ENCODE data around the gene ADAMTS15. TPM values are rescaled to one million over a fixed set of nuclear protein-coding genes. Genes with fewer than 3 reads are reported as not detected.
A peak's percentile ranks its signal among the peaks of the same experiment; 100 is the strongest.

ADAMTS15 gene
- total and polyA plus RNA-seq, 2 of the 4 experiments (the other 2 are of a cell fraction): 3.0 to 5.0 TPM

- no peak for TF ChIP-seq RCOR1 (IDR thresholded peaks at IDR 0.05; ENCODE audit: insufficient replicate concordance, low read length)
These were observed 75.8 kb downstream of the ADAMTS15 start (continued) for GRCh38 chr11:130524132-130524790.

- Histone ChIP-seq H2AK5ac (ENCODE audit: low read depth, low read length) (peak overlapping the region; percentile 60; the same call in 1 of the 2 replicates), H3K4ac (ENCODE audit: low read depth, low read length) (0 out of 2 replicates have a peak overlapping the region, but pooled peaks have one; percentile 36), H3K4me3 (ENCODE audit: insufficient read depth, low read depth, low read length) (no peak overlapping the region), H4K91ac (ENCODE audit: insufficient read depth, low read depth, low read length) (no peak overlapping the region), H2BK20ac (ENCODE audit: low read depth, low read length) (no peak overlapping the region), H2BK120ac (ENCODE audit: low read depth, low read length) (peak overlapping the region; percentile 18; the same call in 1 of the 2 replicates), H3K79me1 (ENCODE audit: low read depth in 1 of 2, low read length in 2 of 2) (no peaks in the 10 kb centered on the region), H2BK15ac (ENCODE audit: low read depth, low read length) (peak overlapping the region; percentile 86; the same call in 2 of the 3 replicates), H3K36me3 (ENCODE audit: control insufficient read depth, insufficient read depth, low read length) (no peaks in the 10 kb centered on the region), H3K4me2 (ENCODE audit: low read depth, low read length) (no peak overlapping the region), H3K27me3 (ENCODE audit: control insufficient read depth, insufficient read depth, low read length) (no peaks in the 10 kb centered on the region), H2BK5ac (ENCODE audit: low read depth, low read length, poor library complexity, severe bottlenecking) (no peak overlapping the region), H3K18ac (ENCODE audit: low read depth, low read length) (no peak overlapping the region; the same call in 1 of the 2 replicates), H3K56ac (ENCODE audit: extremely low read depth, insufficient read depth, low read length) (no peak overlapping the region), H4K8ac (ENCODE audit: low read depth in 2 of 2, low read length in 2 of 2) (no peak overlapping the region), H3K23ac (ENCODE audit: low read depth, low read length) (no peak overlapping the region), H3K14ac (replicated peaks; ENCODE audit: low read depth, low read length) (no peak overlapping the region), H3K9me1 (ENCODE audit: insufficient read depth, low read length) (peaks cover 16% of the 10 kb centered on the region), H3K4me1 (ENCODE audit: control insufficient read depth, insufficient read depth, low read length) (peaks cover 31% of the 10 kb centered on the region), H3K9me3 (ENCODE audit: control insufficient read depth, insufficient read depth, low read length) (no peaks in the 10 kb centered on the region), H2AFZ (replicated peaks; ENCODE audit: low read length, poor library complexity) (no peak overlapping the region), H4K20me1 (ENCODE audit: insufficient read depth, low read length) (no peaks in the 10 kb centered on the region; the same call in 1 of the 2 replicates), H2AK9ac (replicated peaks; ENCODE audit: low read depth, low read length, poor library complexity) (no peak overlapping the region), H4K5ac (ENCODE audit: low read depth, low read length) (no peak overlapping the region), H3K9ac (ENCODE audit: low read depth, low read length) (no peak overlapping the region), H3K27ac (ENCODE audit: insufficient read depth, low read length) (no peak overlapping the region)
- ChIA-PET POLR2A (ENCODE audit: unreplicated experiment) (no interaction called here), CTCF (interaction anchor here (0.6 kb wide), 1 partner anchor 143 kb away, joined by 3 read pairs; no protein-coding TSS in a partner anchor)
- no TSS peak for BruUV-seq (replicated peaks)
- dilution Hi-C loops (cut with HindIII; ENCODE audit: low sequenced_read_pairs, unreplicated experiment) (no loop called here), in situ Hi-C loops (cut with MboI; ENCODE audit: low sequenced_read_pairs) (no loop called here), intact Hi-C loops (cut with micrococcal nuclease) (no loop called here)
- ATAC-seq (ENCODE audit: low read depth) (no peak), DNase-seq (no peak)
- 100% methylated on average over 1 of the region's 6 CpGs; no CpG with 5 or more reads in 1 of the 2 experiments for WGBS, 2 experiments (ENCODE audit: extremely low coverage in 2 of 2, insufficient read length in 1 of 2)
- TF ChIP-seq RAD21 (IDR thresholded peaks at IDR 0.05; ENCODE audit: low read length): no peak
- TF ChIP-seq NFE2L2 (IDR thresholded peaks at IDR 0.05; ENCODE audit: low read depth, low read length): no peak
- no peak for TF ChIP-seq CEBPB (IDR thresholded peaks at IDR 0.05; ENCODE audit: low read depth, low read length)
- TF ChIP-seq RFX5 (IDR thresholded peaks at IDR 0.05; ENCODE audit: low read depth, low read length): no peak
- TF ChIP-seq, protein P1, sequence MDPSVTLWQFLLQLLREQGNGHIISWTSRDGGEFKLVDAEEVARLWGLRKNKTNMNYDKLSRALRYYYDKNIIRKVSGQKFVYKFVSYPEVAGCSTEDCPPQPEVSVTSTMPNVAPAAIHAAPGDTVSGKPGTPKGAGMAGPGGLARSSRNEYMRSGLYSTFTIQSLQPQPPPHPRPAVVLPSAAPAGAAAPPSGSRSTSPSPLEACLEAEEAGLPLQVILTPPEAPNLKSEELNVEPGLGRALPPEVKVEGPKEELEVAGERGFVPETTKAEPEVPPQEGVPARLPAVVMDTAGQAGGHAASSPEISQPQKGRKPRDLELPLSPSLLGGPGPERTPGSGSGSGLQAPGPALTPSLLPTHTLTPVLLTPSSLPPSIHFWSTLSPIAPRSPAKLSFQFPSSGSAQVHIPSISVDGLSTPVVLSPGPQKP (IDR thresholded peaks at IDR 0.05; ENCODE audit: borderline replicate concordance, low read depth, low read length): no peak
- TF ChIP-seq, protein P2, sequence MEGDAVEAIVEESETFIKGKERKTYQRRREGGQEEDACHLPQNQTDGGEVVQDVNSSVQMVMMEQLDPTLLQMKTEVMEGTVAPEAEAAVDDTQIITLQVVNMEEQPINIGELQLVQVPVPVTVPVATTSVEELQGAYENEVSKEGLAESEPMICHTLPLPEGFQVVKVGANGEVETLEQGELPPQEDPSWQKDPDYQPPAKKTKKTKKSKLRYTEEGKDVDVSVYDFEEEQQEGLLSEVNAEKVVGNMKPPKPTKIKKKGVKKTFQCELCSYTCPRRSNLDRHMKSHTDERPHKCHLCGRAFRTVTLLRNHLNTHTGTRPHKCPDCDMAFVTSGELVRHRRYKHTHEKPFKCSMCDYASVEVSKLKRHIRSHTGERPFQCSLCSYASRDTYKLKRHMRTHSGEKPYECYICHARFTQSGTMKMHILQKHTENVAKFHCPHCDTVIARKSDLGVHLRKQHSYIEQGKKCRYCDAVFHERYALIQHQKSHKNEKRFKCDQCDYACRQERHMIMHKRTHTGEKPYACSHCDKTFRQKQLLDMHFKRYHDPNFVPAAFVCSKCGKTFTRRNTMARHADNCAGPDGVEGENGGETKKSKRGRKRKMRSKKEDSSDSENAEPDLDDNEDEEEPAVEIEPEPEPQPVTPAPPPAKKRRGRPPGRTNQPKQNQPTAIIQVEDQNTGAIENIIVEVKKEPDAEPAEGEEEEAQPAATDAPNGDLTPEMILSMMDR (conservative IDR thresholded peaks at IDR 0.05; ENCODE audit: low read depth, low read length): no peak
- TF ChIP-seq FOS (IDR thresholded peaks at IDR 0.05; ENCODE audit: low read depth, low read length): no peak
- TF ChIP-seq MXI1 (IDR thresholded peaks at IDR 0.05; ENCODE audit: borderline replicate concordance, low read depth, low read length): no peak
- TF ChIP-seq MAZ (IDR thresholded peaks at IDR 0.05; ENCODE audit: borderline replicate concordance, low read depth, low read length): no peak
- TF ChIP-seq SMC3 (IDR thresholded peaks at IDR 0.05; ENCODE audit: low read depth, low read length): no peak
- no peak for TF ChIP-seq POLR2A (IDR thresholded peaks at IDR 0.05; ENCODE audit: low read depth, low read length)
- no peak for TF ChIP-seq MAFK (IDR thresholded peaks at IDR 0.05; ENCODE audit: low read depth, low read length)
These were observed 76.9 kb downstream of the ADAMTS15 start for GRCh38 chr11:130525307-130525706.

Data from IMR-90 (cell line).